T-helper 1 cell treated with Interleukin-12 subunit alpha and Interleukin-12 subunit beta and Interleukin-4 antibody, amounts not matched to agents 30 μg/mL and 1 μg/mL, for 36 hours (primary cell): ENCODE measurements around the gene ANAPC2.

Source experiments
- H3K27ac Mint-ChIP-seq: one replicate; pipeline ENCODE4 v1.8.0; 2021; ENCODE audit warnings: mild to moderate bottlenecking, mixed read lengths
- H3K27me3 Mint-ChIP-seq: one replicate; pipeline ENCODE4 v1.8.0; 2021; ENCODE audit warnings: low read depth, mixed read lengths
- H3K36me3 Mint-ChIP-seq: one replicate; pipeline ENCODE4 v1.8.0; 2021; ENCODE audit warnings: low read depth, mixed read lengths
- H3K4me1 Mint-ChIP-seq: one replicate; pipeline ENCODE4 v1.8.0; 2021; ENCODE audit warnings: low read depth, mixed read lengths
- H3K4me3 Mint-ChIP-seq: one replicate; pipeline ENCODE4 v1.8.0; 2021; ENCODE audit warnings: mild to moderate bottlenecking, moderate library complexity, mixed read lengths
- H3K9me3 Mint-ChIP-seq: one replicate; pipeline ENCODE4 v1.8.0; 2021; ENCODE audit warnings: mixed read lengths

The ANAPC2 gene

GRCh38 chr9:137229903-137230704 is 41.7 kb upstream of the ANAPC2 start:
- no peak overlapping the region for H3K27ac Mint-ChIP-seq
- H3K36me3 Mint-ChIP-seq, result no peaks in the 10 kb centered on the region
- H3K4me1 Mint-ChIP-seq, result peaks cover 3% of the 10 kb centered on the region
- H3K4me3 Mint-ChIP-seq, result no peak overlapping the region
- H3K9me3 Mint-ChIP-seq, result no peaks in the 10 kb centered on the region
- no peaks in the 10 kb centered on the region for H3K27me3 Mint-ChIP-seq

- no peaks in the 10 kb centered on the region for H3K9me3 Mint-ChIP-seq
- no peak overlapping the region for H3K4me3 Mint-ChIP-seq
- H3K27me3 Mint-ChIP-seq, result no peaks in the 10 kb centered on the region
- H3K36me3 Mint-ChIP-seq, result no peaks in the 10 kb centered on the region
- peaks cover 3% of the 10 kb centered on the region for H3K4me1 Mint-ChIP-seq
- H3K27ac Mint-ChIP-seq, result no peak overlapping the region
Measured at GRCh38 chr9:137228968-137229896, 40.9 kb upstream of the ANAPC2 start.

GRCh38 chr9:137228506-137228967 is 40.2 kb upstream of the ANAPC2 start:
- no peaks in the 10 kb centered on the region for H3K9me3 Mint-ChIP-seq
- no peak overlapping the region for H3K4me3 Mint-ChIP-seq
- H3K36me3 Mint-ChIP-seq, result no peaks in the 10 kb centered on the region
- H3K27me3 Mint-ChIP-seq, result no peaks in the 10 kb centered on the region
- no peak overlapping the region for H3K27ac Mint-ChIP-seq
- H3K4me1 Mint-ChIP-seq, result peaks cover 3% of the 10 kb centered on the region

GRCh38 chr9:137227853-137228505 is 39.6 kb upstream of the ANAPC2 start:
- Mint-ChIP-seq H3K27ac (no peak overlapping the region), H3K36me3 (no peaks in the 10 kb centered on the region), H3K4me1 (peaks cover 3% of the 10 kb centered on the region), H3K27me3 (no peaks in the 10 kb centered on the region), H3K9me3 (no peaks in the 10 kb centered on the region), H3K4me3 (no peak overlapping the region)

GRCh38 chr9:137227054-137227852 is 38.9 kb upstream of the ANAPC2 start, which contains the start of gene RNF224:
Gene RNF224, plus strand, starts transcription at chr9:137227502. Its CDS starts 834 bp downstream, at chr9:137228336.
- Mint-ChIP-seq H3K36me3 (no peaks in the 10 kb centered on the region), H3K9me3 (no peaks in the 10 kb centered on the region), H3K27ac (no peak within 1 kb of the TSS), H3K4me3 (no peak within 1 kb of the TSS), H3K27me3 (no peaks in the 10 kb centered on the region), H3K4me1 (peaks cover 3% of the 10 kb centered on the region)

- H3K27me3 Mint-ChIP-seq, result no peaks in the 10 kb centered on the region
- no peak overlapping the region for H3K4me3 Mint-ChIP-seq
Measured at GRCh38 chr9:137226338-137227053, 38.1 kb upstream of the ANAPC2 start.

GRCh38 chr9:137225699-137226331 is 37.5 kb upstream of the ANAPC2 start:
- Mint-ChIP-seq H3K36me3 (no peaks in the 10 kb centered on the region), H3K9me3 (no peaks in the 10 kb centered on the region), H3K4me3 (no peak overlapping the region), H3K27ac (no peak overlapping the region), H3K27me3 (no peaks in the 10 kb centered on the region), H3K4me1 (peaks cover 3% of the 10 kb centered on the region)

More at GRCh38 chr9:137226338-137227053, 38.1 kb upstream of the ANAPC2 start:
- H3K9me3 Mint-ChIP-seq, result no peaks in the 10 kb centered on the region
- H3K4me1 Mint-ChIP-seq, result peaks cover 3% of the 10 kb centered on the region
- H3K36me3 Mint-ChIP-seq, result no peaks in the 10 kb centered on the region
- no peak overlapping the region for H3K27ac Mint-ChIP-seq

GRCh38 chr9:137224830-137225694 is 36.7 kb upstream of the ANAPC2 start, which contains the start of gene CYSRT1:
Gene CYSRT1, plus strand, starts transcription at chr9:137225174. Its CDS starts 448 bp downstream, at chr9:137225622.
- H3K4me1 Mint-ChIP-seq, result peaks cover 3% of the 10 kb centered on the region
- H3K27me3 Mint-ChIP-seq, result no peaks in the 10 kb centered on the region
- peak within 1 kb of the TSS; percentile 78 for H3K27ac Mint-ChIP-seq
- H3K4me3 Mint-ChIP-seq, result peak within 1 kb of the TSS; percentile 80
- no peaks in the 10 kb centered on the region for H3K36me3 Mint-ChIP-seq
- H3K9me3 Mint-ChIP-seq, result no peaks in the 10 kb centered on the region

GRCh38 chr9:137223078-137223970 is 35.0 kb upstream of the ANAPC2 start:
- Mint-ChIP-seq H3K27me3 (no peaks in the 10 kb centered on the region), H3K4me3 (peak overlapping the region; percentile 80), H3K36me3 (no peaks in the 10 kb centered on the region)

GRCh38 chr9:137222190-137223077 is 34.1 kb upstream of the ANAPC2 start, which contains the start of gene RNF208:
Gene RNF208, minus strand, starts transcription at chr9:137222240. Its CDS starts 1,028 bp downstream, at chr9:137221212.
- Mint-ChIP-seq H3K27me3 (no peaks in the 10 kb centered on the region), H3K4me1 (peaks cover under 1% of the 10 kb centered on the region), H3K27ac (peak within 1 kb of the TSS; percentile 82), H3K9me3 (no peaks in the 10 kb centered on the region), H3K36me3 (no peaks in the 10 kb centered on the region), H3K4me3 (peak within 1 kb of the TSS; percentile 80)

More at GRCh38 chr9:137223078-137223970, 35.0 kb upstream of the ANAPC2 start:
- H3K9me3 Mint-ChIP-seq, result no peaks in the 10 kb centered on the region
- H3K4me1 Mint-ChIP-seq, result peaks cover 3% of the 10 kb centered on the region
- peak overlapping the region; percentile 82 for H3K27ac Mint-ChIP-seq
